ENCODE data around the gene GIMAP5.

DNA sequence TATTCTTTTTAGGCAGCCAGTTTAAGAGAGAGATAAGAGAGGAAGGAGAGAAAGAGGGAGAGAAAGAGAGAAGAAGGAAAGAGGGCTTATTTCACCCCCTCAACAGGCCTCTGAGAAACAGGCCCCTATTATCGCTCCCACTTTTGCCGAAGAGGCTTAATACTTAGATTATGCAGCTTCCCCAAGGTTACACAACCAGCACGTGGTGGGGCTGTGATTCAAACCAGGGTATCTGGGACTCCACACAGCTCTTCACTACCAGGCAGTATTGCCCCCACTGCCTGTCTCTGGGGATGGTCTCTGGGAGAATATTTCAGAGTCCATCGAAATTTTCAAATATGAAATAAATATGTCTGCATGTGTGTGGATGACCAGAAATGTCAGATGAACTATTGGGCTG is 17.8 kb upstream of the GIMAP5 start:
- TF ChIP-seq, protein P1, sequence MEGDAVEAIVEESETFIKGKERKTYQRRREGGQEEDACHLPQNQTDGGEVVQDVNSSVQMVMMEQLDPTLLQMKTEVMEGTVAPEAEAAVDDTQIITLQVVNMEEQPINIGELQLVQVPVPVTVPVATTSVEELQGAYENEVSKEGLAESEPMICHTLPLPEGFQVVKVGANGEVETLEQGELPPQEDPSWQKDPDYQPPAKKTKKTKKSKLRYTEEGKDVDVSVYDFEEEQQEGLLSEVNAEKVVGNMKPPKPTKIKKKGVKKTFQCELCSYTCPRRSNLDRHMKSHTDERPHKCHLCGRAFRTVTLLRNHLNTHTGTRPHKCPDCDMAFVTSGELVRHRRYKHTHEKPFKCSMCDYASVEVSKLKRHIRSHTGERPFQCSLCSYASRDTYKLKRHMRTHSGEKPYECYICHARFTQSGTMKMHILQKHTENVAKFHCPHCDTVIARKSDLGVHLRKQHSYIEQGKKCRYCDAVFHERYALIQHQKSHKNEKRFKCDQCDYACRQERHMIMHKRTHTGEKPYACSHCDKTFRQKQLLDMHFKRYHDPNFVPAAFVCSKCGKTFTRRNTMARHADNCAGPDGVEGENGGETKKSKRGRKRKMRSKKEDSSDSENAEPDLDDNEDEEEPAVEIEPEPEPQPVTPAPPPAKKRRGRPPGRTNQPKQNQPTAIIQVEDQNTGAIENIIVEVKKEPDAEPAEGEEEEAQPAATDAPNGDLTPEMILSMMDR (conservative IDR thresholded peaks at IDR 0.05; ENCODE audit: low read depth, low read length): no peak
- no peak for TF ChIP-seq EZH2phosphoT487 (IDR thresholded peaks at IDR 0.05; ENCODE audit: borderline replicate concordance, low read length)
